GM12864 (cell line): ENCODE results near the gene LAMB1.
A peak's percentile ranks its signal among the peaks of the same experiment; 100 is the strongest.
"Not testable (repeated sequence)": the region's sequence is repeated elsewhere in the genome, so short reads cannot be mapped to it uniquely, and the experiment has no call there.

Experiments
- DNase-seq: peaks from one replicate; pipeline ENCODE4 v3.0.0-alpha.2; 2011; ENCODE audit warnings: low read depth
- H3K4me3 ChIP-seq: 2 replicates; pipeline ENCODE4 v1.5.1; 2011; ENCODE audit warnings: mild to moderate bottlenecking, low read depth, low read length, control low read depth
- TF ChIP-seq, protein P1 (sequence below): IDR thresholded peaks from 2 replicates; pipeline ENCODE4 v1.5.1; 2011; ENCODE audit warnings: low read depth, mild to moderate bottlenecking, moderate library complexity, low read length, control low read depth, inconsistent platforms; ENCODE audit errors: missing control alignments

The LAMB1 gene

DNA sequence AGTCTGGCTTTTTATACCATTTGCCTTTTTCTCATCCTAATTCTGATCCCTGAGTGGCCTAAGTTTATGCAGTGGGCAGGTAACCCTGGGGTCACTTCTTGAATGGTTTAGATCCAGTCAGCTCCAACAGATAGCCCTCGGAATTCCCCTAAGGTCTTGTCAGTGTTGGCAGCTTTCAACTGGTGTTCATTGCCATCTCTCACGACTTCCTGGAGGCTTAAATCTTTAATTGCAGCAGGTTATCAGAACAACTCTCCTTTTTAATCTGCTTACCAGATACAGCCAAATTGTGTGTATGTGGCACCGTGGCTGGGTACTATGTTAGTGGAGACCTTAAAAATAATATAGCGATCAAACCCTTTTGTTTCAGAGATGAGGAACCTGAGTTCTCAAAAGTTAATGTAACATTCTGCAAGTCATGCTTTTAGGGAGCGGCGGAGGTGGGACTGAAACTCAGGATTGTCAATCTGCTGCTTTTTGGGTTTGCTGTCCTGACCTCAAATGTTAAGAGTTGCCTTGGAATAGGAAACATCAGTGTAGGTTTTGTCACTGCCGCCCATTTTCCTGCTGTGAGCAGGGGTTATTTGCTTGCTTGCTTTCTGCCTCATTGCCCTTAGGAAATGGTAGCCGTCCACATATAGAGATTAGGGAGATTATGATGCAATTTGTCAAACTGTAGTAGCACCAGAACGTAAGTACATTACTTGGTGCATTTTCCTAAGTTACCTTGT, 111.2 kb downstream of the LAMB1 start:
- H3K4me3 ChIP-seq, result peak overlapping the region; percentile 85
- DNase-seq, result no peak
- TF ChIP-seq, protein P1, sequence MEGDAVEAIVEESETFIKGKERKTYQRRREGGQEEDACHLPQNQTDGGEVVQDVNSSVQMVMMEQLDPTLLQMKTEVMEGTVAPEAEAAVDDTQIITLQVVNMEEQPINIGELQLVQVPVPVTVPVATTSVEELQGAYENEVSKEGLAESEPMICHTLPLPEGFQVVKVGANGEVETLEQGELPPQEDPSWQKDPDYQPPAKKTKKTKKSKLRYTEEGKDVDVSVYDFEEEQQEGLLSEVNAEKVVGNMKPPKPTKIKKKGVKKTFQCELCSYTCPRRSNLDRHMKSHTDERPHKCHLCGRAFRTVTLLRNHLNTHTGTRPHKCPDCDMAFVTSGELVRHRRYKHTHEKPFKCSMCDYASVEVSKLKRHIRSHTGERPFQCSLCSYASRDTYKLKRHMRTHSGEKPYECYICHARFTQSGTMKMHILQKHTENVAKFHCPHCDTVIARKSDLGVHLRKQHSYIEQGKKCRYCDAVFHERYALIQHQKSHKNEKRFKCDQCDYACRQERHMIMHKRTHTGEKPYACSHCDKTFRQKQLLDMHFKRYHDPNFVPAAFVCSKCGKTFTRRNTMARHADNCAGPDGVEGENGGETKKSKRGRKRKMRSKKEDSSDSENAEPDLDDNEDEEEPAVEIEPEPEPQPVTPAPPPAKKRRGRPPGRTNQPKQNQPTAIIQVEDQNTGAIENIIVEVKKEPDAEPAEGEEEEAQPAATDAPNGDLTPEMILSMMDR, result no peak

DNA sequence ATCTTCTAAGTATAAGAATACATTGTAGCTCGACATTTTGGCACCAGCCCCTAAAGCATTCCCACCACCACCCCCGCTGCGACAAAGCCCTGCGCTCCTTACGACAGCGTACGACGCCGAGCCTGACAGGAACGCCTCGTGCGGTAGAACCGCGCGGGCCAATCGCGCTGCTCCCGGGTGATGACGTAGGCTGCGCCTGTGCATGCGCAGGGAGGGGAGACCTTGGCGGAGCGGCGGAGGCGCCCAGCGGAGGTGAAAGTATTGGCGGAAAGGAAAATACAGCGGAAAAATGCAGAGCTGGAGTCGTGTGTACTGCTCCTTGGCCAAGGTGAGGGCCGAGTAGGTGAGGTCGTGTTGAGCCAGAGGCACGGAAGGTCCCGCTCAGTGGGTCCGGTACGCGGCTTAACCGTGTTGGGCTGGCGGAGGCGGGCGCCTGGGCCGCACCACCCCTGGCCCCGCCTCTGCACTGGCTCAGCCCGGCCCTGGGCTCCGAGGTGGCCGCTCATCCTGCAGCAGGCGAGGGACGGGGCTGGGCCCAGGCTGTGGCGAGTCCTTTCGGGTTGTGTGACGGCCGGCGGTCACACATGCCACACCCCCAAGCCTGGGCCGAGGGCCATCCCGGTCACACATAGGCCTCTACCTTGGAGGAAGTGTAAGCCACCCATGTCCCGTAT, 111.9 kb downstream of the LAMB1 start, which contains the start of gene DLD:
Gene DLD, plus strand, starts transcription at position 222 of the 674 bp plus-strand sequence. Its CDS starts 68 bp downstream, at position 290.
- peak; percentile 71 for DNase-seq
- H3K4me3 ChIP-seq, result peak within 1 kb of the TSS; percentile 85
- TF ChIP-seq, protein P1, result no peak

DNA sequence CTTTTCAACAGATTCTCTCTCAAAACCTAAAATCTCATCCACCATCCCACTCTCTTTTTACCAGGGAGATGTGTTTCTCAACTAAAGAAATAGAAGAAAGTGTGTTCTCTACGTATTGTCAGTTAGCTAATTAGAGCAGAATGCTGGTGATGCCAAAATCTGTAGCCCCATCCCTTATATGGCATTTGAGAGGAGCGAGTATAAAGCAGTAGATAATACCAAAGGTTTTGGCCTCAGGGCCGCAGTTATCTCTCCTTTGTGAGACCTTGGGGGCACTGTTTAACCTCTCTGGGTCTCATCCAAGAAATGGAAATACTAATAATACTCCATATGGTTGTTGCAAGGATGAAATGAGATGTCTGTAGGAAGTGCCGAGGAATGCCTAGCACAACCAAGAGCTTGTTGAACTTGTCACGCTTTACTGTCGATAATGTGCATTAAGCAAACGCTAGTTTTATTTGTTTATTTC, 112.4 kb downstream of the LAMB1 start:
- TF ChIP-seq, protein P1, result no peak
- H3K4me3 ChIP-seq, result peak overlapping the region; percentile 85
- DNase-seq, result no peak

DNA sequence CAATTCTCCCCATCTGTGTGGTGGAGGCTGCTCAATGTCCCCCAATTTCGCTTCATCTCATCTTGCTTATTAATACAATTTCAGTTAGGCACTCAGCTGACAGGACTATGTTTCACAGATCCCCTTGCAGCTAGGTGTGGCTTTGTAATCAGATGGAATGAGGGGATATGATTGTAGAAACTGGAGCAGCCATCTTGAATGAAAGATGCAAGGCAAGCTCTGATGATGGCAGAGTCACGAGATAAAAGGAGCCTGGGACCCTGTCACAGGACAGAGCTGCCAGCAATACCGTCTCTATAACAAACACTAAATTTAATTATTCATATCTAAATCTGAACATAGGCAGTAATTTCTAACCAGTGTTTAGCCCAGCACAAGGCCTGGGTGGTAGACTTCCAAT, 113.0 kb downstream of the LAMB1 start:
- no peak for DNase-seq
- TF ChIP-seq, protein P1, result no peak
- no peak overlapping the region for H3K4me3 ChIP-seq

DNA sequence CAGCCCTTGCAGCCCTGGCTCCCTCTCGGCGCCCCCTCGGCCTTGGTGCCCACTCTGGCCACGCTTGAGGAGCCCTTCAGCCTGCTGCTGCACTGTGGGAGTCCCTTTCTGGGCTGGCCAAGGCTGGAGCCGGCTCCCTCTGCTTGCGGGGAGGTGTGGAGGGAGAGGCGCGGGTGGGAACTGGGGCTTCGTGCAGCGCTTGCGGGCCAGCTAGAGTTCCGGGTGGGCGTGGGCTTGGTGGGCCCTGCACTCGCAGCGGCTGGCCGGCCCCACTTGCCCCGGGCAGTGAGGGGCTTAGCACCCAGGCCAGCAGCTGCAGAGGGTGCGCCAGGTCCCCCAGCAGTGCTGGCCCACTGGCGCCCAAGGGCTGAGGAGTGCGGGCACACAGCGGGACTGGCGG, 115.1 kb downstream of the LAMB1 start:
- DNase-seq, H3K4me3 ChIP-seq: not testable (repeated sequence)

DNA sequence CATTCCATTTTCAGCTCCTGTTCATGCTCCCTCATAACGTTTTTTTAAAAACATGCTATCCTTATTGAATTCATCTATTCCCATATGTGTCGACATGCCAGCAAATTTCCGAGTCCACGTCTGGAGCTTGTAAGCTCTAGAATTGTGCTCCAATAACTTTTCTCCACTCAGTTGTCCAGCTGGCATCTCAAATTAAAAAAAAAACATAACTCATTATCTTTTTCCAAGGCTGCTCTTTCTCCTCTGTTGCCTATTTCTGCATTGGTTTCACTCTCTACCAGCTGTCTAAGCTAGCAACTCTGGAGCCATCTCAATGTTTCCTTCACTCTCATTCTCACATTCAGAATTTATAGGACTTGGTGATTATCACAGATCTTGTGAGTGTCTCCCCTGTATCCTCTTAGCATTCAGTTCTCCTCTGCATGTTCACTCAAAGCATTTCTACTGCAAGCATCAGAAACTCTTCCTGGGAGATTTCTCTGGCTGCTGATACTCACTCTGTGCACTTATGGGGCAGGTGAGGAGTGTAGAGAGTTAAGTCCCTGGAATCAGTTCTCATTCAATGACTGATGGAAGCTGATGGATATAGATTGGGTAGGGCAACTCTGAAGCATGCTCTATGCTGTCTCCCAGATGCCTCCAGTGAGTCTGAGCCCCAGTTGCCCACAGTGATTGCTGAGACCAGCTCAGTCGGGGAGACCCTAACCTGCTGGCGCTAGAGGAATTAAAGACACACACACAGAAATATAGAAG, 118.7 kb downstream of the LAMB1 start:
- no peak overlapping the region for H3K4me3 ChIP-seq
- TF ChIP-seq, protein P1, result no peak
- DNase-seq, result no peak

DNA sequence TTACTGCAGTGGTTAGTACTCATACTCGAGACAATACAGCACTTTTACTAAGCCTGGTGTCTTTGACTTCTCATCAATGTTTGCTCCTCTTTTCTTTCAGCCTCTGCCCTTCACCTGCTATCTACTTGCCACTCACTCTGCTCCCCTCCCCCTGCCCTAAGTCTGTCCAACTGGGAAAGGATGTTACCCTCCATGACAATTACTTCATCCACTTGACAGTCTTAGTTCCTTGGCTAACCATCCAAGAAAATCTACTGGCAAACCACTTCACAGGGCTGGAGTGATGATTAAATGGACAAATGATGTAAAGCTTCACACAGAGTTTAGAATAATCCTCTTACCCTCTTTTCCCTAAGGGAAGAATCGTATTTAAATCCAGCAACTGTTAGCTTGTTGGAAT, 120.2 kb downstream of the LAMB1 start:
- DNase-seq, result no peak
- H3K4me3 ChIP-seq, result no peak overlapping the region
- TF ChIP-seq, protein P1, result no peak
